Heart left ventricle (tissue), 16 donors: ENCODE results near the gene SEPTIN5. TPM values are rescaled to one million over a fixed set of nuclear protein-coding genes. Genes with fewer than 3 reads are reported as not detected.
A peak's percentile ranks its signal among the peaks of the same experiment; 100 is the strongest.

ENCODE experiments used
- ATAC-seq, 4 donors: fragments of 200-7000 bp; cut with Tn5 transposase; one replicate each; pipeline ENCODE4 v1.9.1; 2020 to 2022; ENCODE audit warnings: moderate library complexity in 4 of 4, mild to moderate bottlenecking in 3 of 4, moderate number of reproducible peaks in 1 of 4
- DNase-seq, 5 donors: peaks; one replicate each; pipeline ENCODE4 v3.0.0-alpha.2; 2020
- H3K27ac ChIP-seq, 12 donors: fragments of 200-600 bp; sonication (generic) in 4 of 12; one replicate each; pipeline versions ENCODE4 v1.5.0 to v1.8.0; 2016 to 2022; ENCODE audit warnings: mild to moderate bottlenecking in 2 of 12
- H3K27me3 ChIP-seq, 9 donors: fragments of 200-600 bp; sonication (generic) in 2 of 9; one replicate each; pipeline versions ENCODE4 v1.5.1 to v1.8.0; 2016 to 2022; ENCODE audit warnings: mild to moderate bottlenecking in 3 of 9
- H3K36me3 ChIP-seq, 9 donors: fragments of 200-600 bp; sonication (generic) in 2 of 9; one replicate each; pipeline versions ENCODE4 v1.5.0 to v1.8.0; 2018 to 2022; ENCODE audit warnings: mild to moderate bottlenecking in 2 of 9
- H3K4me1 ChIP-seq, 12 donors: fragments of 200-600 bp; sonication (generic) in 4 of 12; one replicate each; pipeline versions ENCODE4 v1.5.0 to v1.8.0; 2016 to 2022; ENCODE audit warnings: mild to moderate bottlenecking in 3 of 12
- H3K4me3 ChIP-seq, 12 donors: fragments of 200-600 bp; sonication (generic) in 4 of 12; one replicate each; pipeline versions ENCODE4 v1.5.0 to v1.8.0; 2017 to 2022; ENCODE audit warnings: mild to moderate bottlenecking in 9 of 12, moderate library complexity in 4 of 12
- H3K9me3 ChIP-seq, 12 donors: fragments of 200-600 bp; sonication (generic) in 4 of 12; one replicate each; pipeline versions ENCODE4 v1.5.0 to v1.8.0; 2016 to 2022; ENCODE audit warnings: mild to moderate bottlenecking in 1 of 12
- CTCF ChIP-seq, 12 donors: fragments of 200-600 bp; sonication (generic) in 4 of 12; IDR thresholded peaks; one replicate each; pipeline versions ENCODE4 v1.5.0 to v1.8.0; 2018 to 2022; ENCODE audit warnings: antibody characterized with exemption in 12 of 12, mild to moderate bottlenecking in 5 of 12
- POLR2A ChIP-seq, 2 donors: fragments of 450-650 bp; IDR thresholded peaks; one replicate each; pipeline ENCODE4 v1.6.1; 2017; ENCODE audit warnings: antibody characterized with exemption in 2 of 2, mild to moderate bottlenecking in 2 of 2, moderate library complexity in 2 of 2
- WGBS, 4 donors: extraction: QIAGEN DNeasy Blood & Tissue Kit in 2 of 4; methylation state at CpG; one replicate each; pipeline versions ENCODE4 v1.1.5 to v1.1.7; 2013 to 2018; 5-methylcytosine and 5-hydroxymethylcytosine counted together
- intact Hi-C, 10 donors: fragments of 100-400 bp; cut with DNase I; formaldehyde crosslinking; loops; one replicate each; pipeline versions ENCODE4 v1.11.1 to v1.14.2; 2022
- polyA plus RNA-seq, 2 donors: library from polyadenylated mRNA; stranded (reverse); fragments of 200-250 nt; gene quantifications; one replicate each; pipeline ENCODE4 v1.2.3, GENCODE V29; 2013
- total RNA-seq, 9 donors: library from RNA; depleted of rRNA in 2 of 9; stranded (reverse); fragments of >200 nt in 2 of 9; fragmentation: NEBNext Ultra II Directional in 3 of 9; extraction: Animal tissue kit (Norgen Biotek cat#: 25700) in 3 of 9; gene quantifications; one replicate each; pipeline versions ENCODE4 v1.1.0 to v1.2.4, GENCODE V29; 2016 to 2023
- donor health status: ischemic (EF 13 %, LVEDD 7.1; RV severe dilation, severe dysfunction).
- donor health status: healthy with polysubstance abuse.
- donor health status: DM: no; HTN: yes; CAD: no.
- donor health status: DM: no; HTN: no; CAD: no.
- donor health status: ischemic (EF 25% LVEDD 6.9; RV normal size, moderate dysfunction).
- donor health status: ischemic (EF 25% LVEDD 5.7; RV mildly dilated, moderate dysfunction).
- donor health status: healthy.
- donor health status: DM: yes; HTN: yes; CAD: no.
- donor health status: ischemic (EF 35%, LVEDD 5.7; RV mildly dilated, moderate dysfunction).
- donor health status: nonischemic (EF 11% LVEDD 7.7; RV severe dilation, severe dysfunction).
- donor health status: DM: yes; HTN: yes; CAD: no.
- donor health status: PGD.
- donor health status: ischemic (EF 29% LVEDD 5.4; RV normal size, mild dysfunction).
- donor health status: nonischemic (EF 23%, LVEDD 6.1; RV moderate dilation, normal function).

SEPTIN5 gene
- total and polyA plus RNA-seq, 11 donors = 75.7 to 272 (median 127) TPM

GRCh38 chr22:19735665-19736510 lies 21.6 kb downstream of the SEPTIN5 start:
- ATAC-seq (no peak), DNase-seq (no peak)
- Histone ChIP-seq H3K27me3 (no peaks in the 10 kb centered on the region), H3K4me3 (no peak overlapping the region), H3K36me3 (no peaks in the 10 kb centered on the region), H3K9me3 (no peaks in the 10 kb centered on the region), H3K4me1 (peaks cover 0 to 17% (median 2%) of the 10 kb centered on the region in 12 donors), H3K27ac (no peak overlapping the region)
- WGBS, 4 donors = 83 to 92% (median 86%) methylated on average over 21 of the region's 21 CpGs
- TF ChIP-seq CTCF (IDR thresholded peaks at IDR 0.05) (no peak), POLR2A (IDR thresholded peaks at IDR 0.05) (no peak)
- intact Hi-C loops = no loop called here

GRCh38 chr22:19737846-19738663 lies 23.8 kb downstream of the SEPTIN5 start:
- Histone ChIP-seq H3K9me3 (no peaks in the 10 kb centered on the region), H3K4me3 (no peak overlapping the region), H3K27ac (peak overlapping the region in 7 of 12 donors; percentile 10 to 78 (median 40)), H3K4me1 (peaks cover 0 to 15% (median 0%) of the 10 kb centered on the region in 12 donors), H3K36me3 (no peaks in the 10 kb centered on the region), H3K27me3 (no peaks in the 10 kb centered on the region)
- ATAC-seq (peak in 2 of 4 donors; percentile 10 to 20), DNase-seq (no peak)
- TF ChIP-seq POLR2A (IDR thresholded peaks at IDR 0.05) (no peak), CTCF (IDR thresholded peaks at IDR 0.05) (no peak)
- intact Hi-C loops = no loop called here
- WGBS, 4 donors = 73 to 85% (median 79%) methylated on average over 16 to 17 of the region's 17 CpGs

- TF ChIP-seq POLR2A (IDR thresholded peaks at IDR 0.05) (no peak), CTCF (IDR thresholded peaks at IDR 0.05) (no peak)
- DNase-seq (no peak), ATAC-seq (no peak)
- Histone ChIP-seq H3K27ac (no peak overlapping the region), H3K36me3 (no peaks in the 10 kb centered on the region), H3K4me3 (no peak overlapping the region), H3K4me1 (peaks cover 0 to 15% (median 0%) of the 10 kb centered on the region in 12 donors), H3K27me3 (no peaks in the 10 kb centered on the region), H3K9me3 (no peaks in the 10 kb centered on the region)
- intact Hi-C loops = no loop called here
- 70 to 79% (median 75%) methylated on average over 26 to 31 of the region's 31 CpGs for WGBS, 4 donors
Observed at GRCh38 chr22:19738664-19739447, 24.6 kb downstream of the SEPTIN5 start.
